Gastrocnemius medialis (tissue), 4 donors: ENCODE data around the gene SORBS1.

Experiments
- CTCF ChIP-seq, 5 experiments: fragments of 450-650 bp in 3 of 5; fragments of 200-600 bp in 2 of 5; sonication (generic) in 2 of 5; IDR thresholded peaks in 4 of 5; conservative IDR thresholded peaks in 1 of 5; 1 replicate in 4 of 5; 2 replicates in 1 of 5; pipeline ENCODE4 v1.5.1; 2016 to 2019; ENCODE audit warnings: antibody characterized with exemption in 5 of 5, mild to moderate bottlenecking in 3 of 5, moderate library complexity in 3 of 5
- POLR2A ChIP-seq, 2 donors: fragments of 450-650 bp; IDR thresholded peaks; one replicate each; pipeline ENCODE4 v1.6.1; 2017; ENCODE audit warnings: antibody characterized with exemption in 2 of 2, mild to moderate bottlenecking in 2 of 2, moderate library complexity in 2 of 2

GRCh38 chr10:95533590-95533989 is 27.6 kb downstream of the SORBS1 start:
- no peak for TF ChIP-seq POLR2A (IDR thresholded peaks at IDR 0.05)
- no peak for TF ChIP-seq CTCF (IDR thresholded peaks at IDR 0.05 in 4 of 5, conservative IDR thresholded peaks at IDR 0.05 in 1 of 5)
